HepG2 (cell line): ENCODE data around the gene FAM110C. TPM values are rescaled to one million over a fixed set of nuclear protein-coding genes. Genes with fewer than 3 reads are reported as not detected.

Experiments used
- AFF4 ChIP-seq: sonication (generic); formaldehyde crosslinking; IDR thresholded peaks from 2 replicates; pipeline ENCODE4 v1.4.0; 2020; ENCODE audit warnings: missing genetic modification reagents
- AGO2 ChIP-seq: fragments of 200-400 bp; formaldehyde crosslinking; optimal IDR thresholded peaks from 2 replicates; pipeline ENCODE3; 2017; ENCODE audit warnings: mild to moderate bottlenecking, low read depth, low read length, moderate library complexity
- GABPA ChIP-seq, 2 experiments: IDR thresholded peaks; 2 replicates each; pipeline ENCODE4 v1.6.1; 2011 to 2016; ENCODE audit warnings: low read depth in 2 of 2, low read length in 1 of 2, missing biosample characterization in 1 of 2, missing genetic modification characterization in 1 of 2
- GRHL1 ChIP-seq: sonication (generic); formaldehyde crosslinking; conservative IDR thresholded peaks from 2 replicates; pipeline ENCODE4 v1.8.0; 2022; ENCODE audit warnings: missing genetic modification reagents
- KLF13 ChIP-seq: sonication (generic); formaldehyde crosslinking; IDR thresholded peaks from 2 replicates; pipeline ENCODE4 v1.4.0; 2020; ENCODE audit warnings: mild to moderate bottlenecking, missing genetic modification reagents
- MAZ ChIP-seq, 2 experiments: sonication (generic) in 1 of 2; formaldehyde crosslinking in 1 of 2; IDR thresholded peaks; 2 replicates each; pipeline versions ENCODE4 v1.5.0 to v1.6.1; 2012 to 2020; ENCODE audit warnings: low read depth in 2 of 2, mild to moderate bottlenecking in 2 of 2, borderline replicate concordance in 1 of 2, improper control_type of control experiment in 1 of 2, low read length in 1 of 2, missing genetic modification reagents in 1 of 2, moderate library complexity in 1 of 2
- MYC ChIP-seq: sonication (generic); formaldehyde crosslinking; IDR thresholded peaks from 2 replicates; pipeline ENCODE4 v1.9.0; 2021; ENCODE audit warnings: missing genetic modification reagents, borderline replicate concordance
- NFYB ChIP-seq: sonication (generic); formaldehyde crosslinking; IDR thresholded peaks from 2 replicates; pipeline ENCODE4 v1.4.0; 2020; ENCODE audit warnings: missing genetic modification reagents
- NR1H2 ChIP-seq: sonication (generic); formaldehyde crosslinking; IDR thresholded peaks from 2 replicates; pipeline ENCODE4 v1.8.1; 2022; ENCODE audit warnings: low read depth, missing genetic modification reagents, borderline replicate concordance
- RBFOX2 ChIP-seq: fragments of 200-400 bp; formaldehyde crosslinking; IDR thresholded peaks from 2 replicates; pipeline ENCODE4 v1.6.1; 2017; ENCODE audit warnings: low read depth, mild to moderate bottlenecking, low read length
- SUZ12 ChIP-seq: fragments of 150-350 bp; IDR thresholded peaks from 2 replicates; pipeline ENCODE4 v1.6.1; 2014; ENCODE audit warnings: low read depth, low read length
- TGIF2 ChIP-seq: IDR thresholded peaks from 2 replicates; pipeline ENCODE4 v1.6.1; 2016; ENCODE audit warnings: control low read depth, missing compliant biosample characterization
- ZNF124 ChIP-seq: sonication (generic); formaldehyde crosslinking; IDR thresholded peaks from 2 replicates; pipeline ENCODE4 v1.4.0; 2020; ENCODE audit warnings: missing genetic modification reagents
- ZNF180 ChIP-seq: sonication (generic); formaldehyde crosslinking; IDR thresholded peaks from 2 replicates; pipeline ENCODE4 v1.4.0; 2020; ENCODE audit warnings: low read depth, missing genetic modification reagents, borderline replicate concordance
- ZNF605 ChIP-seq: sonication (generic); formaldehyde crosslinking; IDR thresholded peaks from 2 replicates; pipeline ENCODE4 v1.8.0; 2022; ENCODE audit warnings: mild to moderate bottlenecking, missing genetic modification reagents
- ZNF616 ChIP-seq: sonication (generic); formaldehyde crosslinking; IDR thresholded peaks from 2 replicates; pipeline ENCODE4 v1.5.0; 2020; ENCODE audit warnings: low read depth, mild to moderate bottlenecking, missing genetic modification reagents
- ZNF766 ChIP-seq: sonication (generic); formaldehyde crosslinking; IDR thresholded peaks from 2 replicates; pipeline ENCODE4 v1.5.0; 2020; ENCODE audit warnings: missing genetic modification reagents, borderline replicate concordance
- ZNF772 ChIP-seq: sonication (generic); formaldehyde crosslinking; IDR thresholded peaks from 2 replicates; pipeline ENCODE4 v1.5.0; 2020; ENCODE audit warnings: mild to moderate bottlenecking, missing genetic modification reagents
- polyA plus RNA-seq, 8 experiments: library from polyadenylated mRNA; depleted of rRNA in 3 of 8; stranded (reverse) in 7 of 8; unstranded in 1 of 8; fragments of >200 nt; fragmentation: Illumina TruSeq in 4 of 8; extraction: Trizol in 4 of 8; gene quantifications; 2 replicates each; pipeline versions ENCODE4 v1.2.1 to v1.2.3, GENCODE V29; 2011 to 2016; ENCODE audit warnings: low read depth in 4 of 8, missing spikeins in 1 of 8, mixed read lengths in 1 of 8; ENCODE audit not compliant: insufficient read depth in 1 of 8
- total RNA-seq, 5 experiments: library from RNA; depleted of rRNA; stranded (reverse); fragments of >200 nt; fragmentation: Illumina TruSeq; extraction: Trizol; gene quantifications; 2 replicates each; pipeline ENCODE4 v1.2.3, GENCODE V29; 2016; ENCODE audit warnings: low read depth in 1 of 5
- TF ChIP-seq, protein P1 (sequence below): sonication (generic); formaldehyde crosslinking; IDR thresholded peaks from 2 replicates; pipeline ENCODE4 v1.5.1; 2020; ENCODE audit warnings: missing genetic modification reagents, mild to moderate bottlenecking, borderline replicate concordance
- TF ChIP-seq, protein P2 (sequence below): sonication (generic); formaldehyde crosslinking; IDR thresholded peaks from 2 replicates; pipeline ENCODE4 v1.8.1; 2023; ENCODE audit warnings: mild to moderate bottlenecking, moderate library complexity, missing genetic modification reagents
- TF ChIP-seq, protein P3 (sequence below): sonication (generic); formaldehyde crosslinking; IDR thresholded peaks from 2 replicates; pipeline ENCODE4 v1.4.0; 2020; ENCODE audit warnings: missing genetic modification reagents, low read depth, mild to moderate bottlenecking, borderline replicate concordance

The FAM110C gene
- total and polyA plus RNA-seq, 2 of the 13 experiments (the other 11 are each of a cell fraction or from before 2014, with no cell fraction given): 1.2 to 3.5 TPM

- TF ChIP-seq AFF4 (CRISPR knock-in tag) (no peak), SUZ12 (no peak), MYC (CRISPR knock-in tag) (no peak), ZNF124 (CRISPR knock-in tag) (no peak), MAZ (IDR thresholded peaks at IDR 0.05; ENCODE audit: borderline replicate concordance, low read depth, low read length) (no peak), MAZ (CRISPR knock-in tag; IDR thresholded peaks at IDR 0.05; ENCODE audit: low read depth) (no peak), AGO2 (no peak), ZNF766 (CRISPR knock-in tag) (no peak), NR1H2 (CRISPR knock-in tag) (no peak), KLF13 (CRISPR knock-in tag) (no peak), RBFOX2 (no peak), NFYB (CRISPR knock-in tag) (no peak), ZNF180 (CRISPR knock-in tag) (no peak), TGIF2 (CRISPR knock-in tag) (no peak), ZNF605 (no peak), ZNF616 (no peak), GRHL1 (no peak), GABPA (IDR thresholded peaks at IDR 0.05; ENCODE audit: low read depth, low read length) (peak; percentile 12; the same call in 1 of the 2 replicates), GABPA (CRISPR knock-in tag; IDR thresholded peaks at IDR 0.05; ENCODE audit: low read depth) (peak; percentile 69), ZNF772 (CRISPR knock-in tag) (no peak)
- TF ChIP-seq, protein P1, sequence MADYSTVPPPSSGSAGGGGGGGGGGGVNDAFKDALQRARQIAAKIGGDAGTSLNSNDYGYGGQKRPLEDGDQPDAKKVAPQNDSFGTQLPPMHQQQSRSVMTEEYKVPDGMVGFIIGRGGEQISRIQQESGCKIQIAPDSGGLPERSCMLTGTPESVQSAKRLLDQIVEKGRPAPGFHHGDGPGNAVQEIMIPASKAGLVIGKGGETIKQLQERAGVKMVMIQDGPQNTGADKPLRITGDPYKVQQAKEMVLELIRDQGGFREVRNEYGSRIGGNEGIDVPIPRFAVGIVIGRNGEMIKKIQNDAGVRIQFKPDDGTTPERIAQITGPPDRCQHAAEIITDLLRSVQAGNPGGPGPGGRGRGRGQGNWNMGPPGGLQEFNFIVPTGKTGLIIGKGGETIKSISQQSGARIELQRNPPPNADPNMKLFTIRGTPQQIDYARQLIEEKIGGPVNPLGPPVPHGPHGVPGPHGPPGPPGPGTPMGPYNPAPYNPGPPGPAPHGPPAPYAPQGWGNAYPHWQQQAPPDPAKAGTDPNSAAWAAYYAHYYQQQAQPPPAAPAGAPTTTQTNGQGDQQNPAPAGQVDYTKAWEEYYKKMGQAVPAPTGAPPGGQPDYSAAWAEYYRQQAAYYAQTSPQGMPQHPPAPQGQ (CRISPR knock-in tag): no peak
- TF ChIP-seq, protein P2, sequence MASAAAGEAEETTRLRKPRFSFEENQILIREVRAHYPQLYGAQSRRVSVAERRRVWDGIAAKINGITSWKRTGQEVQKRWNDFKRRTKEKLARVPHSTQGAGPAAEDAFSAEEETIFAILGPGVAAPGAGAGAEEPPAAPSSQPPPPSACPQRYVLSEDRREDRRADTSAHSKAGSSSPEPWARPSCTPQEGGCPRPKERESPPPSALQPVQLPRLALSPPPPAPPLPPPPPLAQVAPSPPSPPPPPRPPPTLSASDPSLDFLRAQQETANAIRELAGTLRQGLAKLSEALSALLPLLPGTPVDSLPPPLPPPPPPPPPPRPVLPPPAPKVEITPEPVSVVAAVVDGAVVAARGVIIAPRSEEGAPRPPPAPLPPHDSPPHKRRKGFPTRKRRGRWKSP: no peak
- TF ChIP-seq, protein P3, sequence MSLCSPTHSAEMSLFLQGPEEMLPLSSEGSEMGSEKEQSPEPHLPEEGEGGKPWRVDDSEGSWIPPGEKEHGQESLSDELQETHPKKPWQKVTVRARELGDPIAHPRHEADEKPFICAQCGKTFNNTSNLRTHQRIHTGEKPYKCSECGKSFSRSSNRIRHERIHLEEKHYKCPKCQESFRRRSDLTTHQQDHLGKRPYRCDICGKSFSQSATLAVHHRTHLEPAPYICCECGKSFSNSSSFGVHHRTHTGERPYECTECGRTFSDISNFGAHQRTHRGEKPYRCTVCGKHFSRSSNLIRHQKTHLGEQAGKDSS (CRISPR knock-in tag): no peak
Observed at GRCh38 chr2:33620-34019, 12.7 kb downstream of the FAM110C start (continued).
